GM18870 (cell line): Measurements from ENCODE around the gene DMAC2.
A peak's percentile ranks its signal among the peaks of the same experiment; 100 is the strongest.
"Not testable (repeated sequence)": the region's sequence is repeated elsewhere in the genome, so short reads cannot be mapped to it uniquely, and the experiment has no call there.

Experiments used
- ATAC-seq: cut with Tn5 transposase; IDR thresholded peaks from one replicate; pipeline ENCODE4 v1.9.1; 2021; ENCODE audit warnings: moderate library complexity; ENCODE audit not compliant: unreplicated experiment

The DMAC2 gene

GRCh38 chr19:41402010-41402409 is 37.7 kb downstream of the DMAC2 start:
- no peak for ATAC-seq

- ATAC-seq = no peak
Measured at GRCh38 chr19:41401483-41401882, 38.2 kb downstream of the DMAC2 start.

GRCh38 chr19:41399525-41399924 is 40.2 kb downstream of the DMAC2 start:
- ATAC-seq = no peak

GRCh38 chr19:41399091-41399490 is 40.6 kb downstream of the DMAC2 start:
- no peak for ATAC-seq

- no peak for ATAC-seq
Measured at GRCh38 chr19:41398598-41398997, 41.1 kb downstream of the DMAC2 start.

- ATAC-seq = no peak
Measured at GRCh38 chr19:41398050-41398418, 41.7 kb downstream of the DMAC2 start.

GRCh38 chr19:41397086-41398049 is 42.3 kb downstream of the DMAC2 start, which contains the start of the genes BCKDHA and EXOSC5:
TSS of gene BCKDHA (plus strand) at chr19:41397818. CDS start at chr19:41397828, 10 bp downstream.
TSS of gene EXOSC5 (minus strand) at chr19:41397359. CDS start at chr19:41397328, 31 bp downstream.
- peak; percentile 85 for ATAC-seq

GRCh38 chr19:41395355-41395754 is 44.4 kb downstream of the DMAC2 start:
- ATAC-seq = no peak

GRCh38 chr19:41392775-41393174 is 46.9 kb downstream of the DMAC2 start:
- ATAC-seq = no peak

GRCh38 chr19:41391618-41392017 is 48.1 kb downstream of the DMAC2 start:
- no peak for ATAC-seq

GRCh38 chr19:41386442-41386841 is 53.3 kb downstream of the DMAC2 start:
- ATAC-seq = no peak

- ATAC-seq = no peak
Measured at GRCh38 chr19:41384351-41384750, 55.4 kb downstream of the DMAC2 start.

GRCh38 chr19:41381536-41381935 is 58.2 kb downstream of the DMAC2 start:
- ATAC-seq = not testable (repeated sequence)
